Activated gamma-delta T cell treated with Interleukin-2 at 50 U/mL for 16 hours (primary cell): ENCODE data around the gene STAMBPL1.
A peak's percentile ranks its signal among the peaks of the same experiment; 100 is the strongest.
"Not testable (repeated sequence)": the region's sequence is repeated elsewhere in the genome, so short reads cannot be mapped to it uniquely, and the experiment has no call there.

Source experiments
- DNase-seq: peaks from one replicate; pipeline ENCODE4 v3.0.0-alpha.2; 2020

STAMBPL1 gene

DNA sequence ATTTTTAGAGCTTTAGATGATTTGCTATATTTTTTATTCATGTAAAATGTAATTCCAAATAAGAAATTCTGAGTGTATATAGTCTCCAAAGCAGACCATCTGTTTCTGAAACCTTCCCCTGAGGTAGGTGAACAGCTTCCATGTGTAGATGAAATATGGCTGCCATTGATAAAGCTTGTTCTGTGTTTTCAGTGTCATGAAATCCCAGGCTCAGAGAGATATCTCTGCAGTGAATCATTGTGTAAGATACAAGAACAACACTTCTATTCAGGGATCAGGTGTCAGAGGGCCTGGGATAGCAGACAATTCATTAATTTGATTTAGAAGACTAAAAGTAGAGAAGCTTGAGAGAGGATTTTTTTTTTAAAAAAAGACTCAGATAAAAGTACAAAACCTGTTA is 43.5 kb downstream of the STAMBPL1 start:
- no peak for DNase-seq

DNA sequence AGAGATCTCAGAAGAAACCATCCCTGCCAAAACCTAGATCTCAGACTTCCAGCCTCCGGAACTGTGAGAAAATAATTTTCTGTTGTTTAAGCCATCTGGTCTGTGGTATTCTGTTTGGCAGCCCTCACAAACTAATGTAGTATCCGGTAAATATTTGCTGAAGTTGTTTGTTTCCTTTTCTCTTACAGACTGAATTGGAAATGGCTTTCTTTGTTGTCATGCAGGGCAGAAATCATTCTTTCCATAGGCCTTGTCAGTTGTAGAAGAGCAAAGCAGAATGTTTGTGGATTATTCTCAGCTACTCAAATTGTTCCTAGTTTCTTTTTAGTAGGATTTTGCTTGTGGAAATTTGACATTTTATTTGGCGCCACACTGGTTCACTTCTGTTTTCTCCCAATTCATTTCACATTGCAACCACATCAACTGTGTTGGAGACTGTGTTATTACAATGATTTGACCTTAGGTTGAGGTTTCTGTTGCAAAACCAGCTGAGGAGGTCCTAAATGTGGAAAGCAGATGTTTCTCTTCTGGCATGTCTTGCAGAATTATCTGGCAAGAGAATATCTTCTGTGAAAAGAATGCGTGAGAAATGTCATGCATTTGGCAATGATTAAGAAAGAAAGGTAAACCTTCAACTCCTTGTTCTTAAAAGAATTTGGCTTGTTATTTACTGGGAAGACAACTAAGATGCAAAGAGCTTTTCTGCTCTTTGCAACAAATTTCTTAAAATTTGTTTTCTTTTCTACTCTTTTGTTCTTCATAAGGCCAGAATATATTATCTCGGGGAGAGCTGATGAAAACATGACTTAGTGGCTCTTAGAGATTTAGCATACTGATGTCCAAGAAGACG is 46.7 kb downstream of the STAMBPL1 start:
- no peak for DNase-seq

DNA sequence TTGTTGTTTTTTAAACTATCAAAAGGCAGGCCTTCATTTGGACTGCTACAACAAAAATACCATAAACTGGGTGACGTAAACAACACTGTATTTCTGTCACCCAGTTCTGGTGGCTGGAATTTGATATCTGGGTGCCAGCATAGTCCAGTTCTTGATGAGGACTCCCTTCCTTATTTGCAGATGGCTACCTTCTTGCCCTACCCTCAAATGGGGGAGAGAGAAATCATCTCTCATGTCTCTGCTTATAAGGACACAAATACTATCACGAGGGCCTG is 47.3 kb downstream of the STAMBPL1 start:
- DNase-seq, result no peak

DNA sequence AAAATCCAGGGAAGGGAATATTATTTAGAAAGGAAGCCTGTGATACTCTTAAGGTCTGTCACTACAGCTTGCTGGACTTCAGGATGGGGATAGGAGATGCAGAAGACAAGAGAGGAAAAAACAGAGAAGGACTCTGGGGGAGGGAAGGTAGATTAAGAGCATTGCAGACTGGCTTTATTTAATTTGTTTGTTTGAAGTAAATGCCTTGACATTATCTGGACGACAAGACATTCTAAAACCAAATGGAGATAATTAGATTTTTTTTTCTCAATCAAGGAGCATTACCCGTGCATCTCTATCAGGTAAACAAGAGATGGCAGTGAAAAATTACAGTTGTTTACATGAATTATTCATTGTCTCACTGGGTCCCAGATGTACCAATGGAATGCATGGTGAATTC is 48.2 kb downstream of the STAMBPL1 start:
- DNase-seq, result no peak

DNA sequence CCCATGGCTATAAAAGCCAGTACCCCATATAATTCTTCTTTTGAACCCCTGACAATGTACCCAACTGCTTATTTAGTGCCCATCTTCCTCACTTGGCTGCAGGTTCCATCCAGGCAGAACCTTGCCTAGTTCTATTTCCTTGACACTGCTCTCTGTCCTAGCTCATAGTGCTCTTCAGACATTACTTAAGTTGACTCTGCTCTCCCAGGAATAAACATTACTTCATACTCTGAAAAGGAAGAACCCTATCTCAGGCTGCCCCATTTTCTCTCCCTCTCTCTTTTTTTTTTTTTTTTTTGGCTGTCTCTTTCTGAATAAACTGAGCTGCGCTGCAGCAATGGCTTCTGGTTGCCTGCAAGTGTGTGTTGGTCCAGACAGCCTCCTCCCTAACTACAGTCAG is 51.5 kb downstream of the STAMBPL1 start:
- DNase-seq, result no peak

DNA sequence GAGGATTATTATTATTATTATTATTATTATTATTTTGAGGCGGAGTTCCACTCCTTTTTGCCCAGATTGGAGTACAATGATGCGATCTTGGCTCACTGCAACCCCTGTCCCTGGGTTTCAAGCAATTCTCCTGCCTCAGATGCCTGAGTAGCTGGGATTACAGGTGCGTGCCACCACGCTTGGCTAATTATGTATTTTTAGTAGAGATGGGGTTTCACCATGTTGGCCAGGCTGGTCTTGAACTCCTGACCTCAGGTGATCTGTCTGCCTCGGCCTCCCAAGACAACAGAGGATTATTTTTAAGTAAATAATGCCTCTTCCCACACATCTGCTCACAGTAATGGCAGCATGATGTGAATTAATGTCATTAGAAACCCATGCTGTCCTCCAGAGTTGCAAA is 52.0 kb downstream of the STAMBPL1 start:
- DNase-seq, result not testable (repeated sequence)

DNA sequence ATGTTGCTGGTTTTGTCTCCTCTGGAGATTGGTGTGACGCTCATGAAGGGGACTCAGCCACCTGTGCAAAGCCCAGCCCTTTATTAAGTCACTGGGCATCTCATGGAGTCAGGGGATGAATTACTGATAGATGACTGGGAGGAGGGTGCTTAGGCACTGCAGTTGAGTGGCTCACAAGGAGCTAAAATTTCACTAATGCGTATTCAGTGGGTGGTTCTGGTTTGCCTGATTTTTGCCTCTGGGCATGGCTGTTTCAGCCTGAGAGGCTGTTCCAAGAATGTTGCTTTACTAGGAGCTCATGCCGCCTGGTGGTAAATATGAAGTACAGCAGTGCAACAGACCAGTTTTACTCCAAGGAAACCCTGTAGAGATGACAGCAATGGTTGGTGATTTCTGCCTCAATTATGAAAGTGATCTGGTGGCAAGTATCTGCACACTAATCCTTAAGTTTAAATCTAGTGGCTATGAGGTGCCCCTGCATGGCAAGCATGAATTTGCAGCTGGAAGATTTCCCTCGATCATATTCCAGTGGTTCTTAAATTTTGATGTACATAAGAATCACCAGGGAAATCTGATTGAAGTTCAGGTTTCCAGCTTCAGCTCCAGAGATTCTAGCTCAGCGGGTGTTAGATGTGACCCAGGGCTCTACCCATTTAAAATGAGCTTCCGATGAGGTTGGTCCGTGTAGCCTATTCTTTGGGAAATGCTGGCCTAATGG is 52.7 kb downstream of the STAMBPL1 start:
- peak; percentile 22 for DNase-seq

DNA sequence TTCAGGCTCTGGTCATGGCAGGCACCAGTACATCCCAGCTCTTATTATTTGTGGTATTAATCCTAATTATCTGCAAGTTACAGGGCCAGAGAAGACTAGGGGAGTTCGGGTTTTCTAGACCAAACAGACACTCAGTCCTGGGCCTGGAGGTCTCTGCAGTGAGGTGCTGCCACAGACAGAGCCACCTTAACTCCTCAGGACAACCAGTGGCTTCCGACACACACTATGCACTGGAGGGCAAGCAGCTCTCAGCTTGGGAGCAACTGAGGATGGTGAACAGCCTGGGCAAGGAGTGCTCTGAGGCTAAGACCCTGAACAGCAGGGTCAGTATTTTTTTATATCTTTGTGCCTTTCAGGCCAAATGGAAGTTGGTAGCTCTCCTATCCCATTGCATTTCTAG is 53.5 kb downstream of the STAMBPL1 start:
- no peak for DNase-seq

DNA sequence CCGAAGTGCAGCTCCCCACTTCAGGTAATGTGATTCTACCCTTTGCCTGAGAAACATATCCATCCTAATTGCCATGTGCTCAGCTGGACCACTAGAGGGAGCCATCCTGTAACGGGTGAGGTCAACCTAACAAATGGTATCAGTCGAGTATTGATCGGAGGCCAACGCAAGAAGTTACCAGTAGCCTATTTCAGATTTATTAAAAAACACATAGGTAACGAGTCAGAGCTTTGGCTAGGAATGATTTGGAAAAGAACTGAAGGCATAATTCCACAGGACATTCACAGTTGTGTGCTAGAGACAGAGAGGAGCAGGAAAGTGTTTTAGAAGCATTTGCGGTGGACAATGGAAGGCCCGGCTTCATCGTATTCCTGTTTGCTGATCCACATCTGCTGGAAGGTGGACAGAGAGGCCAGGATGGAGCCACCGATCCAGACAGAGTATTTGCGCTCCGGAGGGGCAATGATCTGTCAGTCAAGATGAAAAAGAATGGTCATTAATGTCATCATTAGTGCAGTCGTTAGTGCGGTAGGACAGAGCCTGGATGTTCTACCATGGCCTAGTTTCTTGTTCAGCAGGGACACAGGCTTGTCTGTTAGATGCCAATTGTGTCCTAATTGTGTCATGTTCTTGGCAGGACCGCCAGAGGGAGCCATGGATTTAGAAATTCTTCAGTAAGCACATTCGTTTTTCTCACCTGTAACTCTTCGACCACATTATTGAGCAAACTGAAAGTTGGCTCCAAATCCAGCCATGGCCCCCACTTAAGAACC is 55.0 kb downstream of the STAMBPL1 start:
- DNase-seq, result peak; percentile 71

DNA sequence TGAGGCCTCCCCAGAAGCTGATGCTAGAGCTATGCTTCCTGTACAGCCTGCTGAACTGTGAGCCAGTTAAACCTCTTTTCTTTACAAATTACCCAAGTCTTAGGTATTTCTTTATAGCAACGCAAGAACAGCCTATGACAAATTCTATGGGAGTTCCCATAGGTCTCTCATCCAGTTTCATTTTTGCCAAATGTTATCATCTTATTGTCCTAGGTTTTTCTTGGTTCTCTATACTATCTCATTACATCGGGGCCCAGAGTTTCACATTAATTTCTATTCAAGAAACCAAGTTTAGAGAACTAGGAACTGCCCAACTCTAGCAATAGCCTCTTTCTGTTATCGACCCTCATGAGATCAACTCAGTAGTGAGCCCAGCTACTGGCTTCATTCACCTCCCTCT is 56.6 kb downstream of the STAMBPL1 start:
- DNase-seq, result no peak

DNA sequence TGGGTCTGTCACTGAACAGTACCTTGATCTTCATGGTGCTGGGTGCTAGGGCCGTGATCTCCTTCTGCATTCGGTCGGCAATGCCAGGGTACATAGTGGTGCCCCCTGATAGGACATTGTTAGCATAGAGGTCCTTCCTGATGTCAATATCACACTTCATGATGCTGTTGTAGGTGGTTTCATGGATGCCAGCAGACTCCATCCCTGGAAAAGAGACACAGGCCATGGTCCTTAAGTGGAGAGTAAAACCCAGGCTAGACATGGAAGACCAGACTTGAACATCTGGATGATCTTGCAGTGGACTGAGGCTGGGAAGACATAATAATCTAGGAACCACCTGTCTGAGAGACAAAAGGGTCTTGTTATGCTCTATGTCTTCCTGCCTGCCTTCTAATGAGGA is 58.0 kb downstream of the STAMBPL1 start:
- DNase-seq, result no peak

DNA sequence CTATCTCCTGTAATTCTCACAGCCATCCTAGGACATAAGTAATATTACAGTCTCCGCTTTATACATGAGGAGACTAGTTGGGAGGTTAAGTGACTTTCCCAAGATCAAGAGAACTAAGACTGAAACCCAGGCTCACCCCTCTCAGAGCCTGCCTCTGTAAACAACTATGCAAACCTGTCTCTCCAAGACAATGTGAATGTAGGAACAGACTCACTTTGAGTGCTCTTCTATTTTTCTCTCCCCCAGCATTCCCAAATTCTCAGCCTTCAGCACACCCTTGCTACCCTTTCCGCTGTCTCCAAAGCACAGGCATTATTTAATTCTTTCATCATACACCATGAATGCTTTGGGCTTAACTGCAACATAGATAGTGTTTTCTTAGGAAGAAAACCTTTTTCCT is 58.9 kb downstream of the STAMBPL1 start:
- no peak for DNase-seq

DNA sequence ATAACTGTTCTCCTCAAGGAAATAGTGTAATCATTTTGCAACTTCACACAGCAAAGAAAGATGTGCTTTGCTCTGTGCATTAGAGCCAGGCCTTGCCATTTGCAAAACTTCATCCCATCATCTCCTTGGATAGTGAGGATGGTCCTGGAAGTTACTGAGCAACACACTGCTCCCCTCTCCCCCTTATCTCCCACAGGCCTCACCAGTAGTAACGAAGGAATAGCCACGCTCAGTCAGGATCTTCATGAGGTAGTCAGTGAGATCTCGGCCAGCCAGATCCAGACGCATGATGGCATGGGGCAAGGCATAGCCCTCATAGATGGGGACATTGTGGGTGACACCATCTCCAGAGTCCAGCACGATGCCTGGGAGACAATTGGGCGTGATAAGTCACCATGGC is 61.0 kb downstream of the STAMBPL1 start:
- no peak for DNase-seq

DNA sequence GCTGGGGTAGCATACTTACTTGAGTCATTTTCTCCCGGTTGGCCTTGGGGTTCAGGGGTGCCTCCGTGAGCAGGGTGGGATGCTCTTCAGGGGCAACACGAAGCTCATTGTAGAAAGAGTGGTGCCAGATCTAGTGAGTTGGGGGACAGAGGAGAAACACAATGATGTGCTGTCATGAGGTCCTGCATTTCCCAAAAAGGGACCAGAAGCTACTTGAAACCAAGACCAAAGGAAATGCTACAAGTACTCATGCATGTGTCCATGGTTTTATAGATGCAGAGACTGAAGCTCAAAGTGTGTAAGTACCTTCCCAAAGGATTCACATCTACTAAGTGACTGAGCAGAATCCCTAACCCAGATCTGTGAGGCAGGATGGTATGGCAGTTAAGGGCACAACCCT is 63.7 kb downstream of the STAMBPL1 start:
- no peak for DNase-seq

DNA sequence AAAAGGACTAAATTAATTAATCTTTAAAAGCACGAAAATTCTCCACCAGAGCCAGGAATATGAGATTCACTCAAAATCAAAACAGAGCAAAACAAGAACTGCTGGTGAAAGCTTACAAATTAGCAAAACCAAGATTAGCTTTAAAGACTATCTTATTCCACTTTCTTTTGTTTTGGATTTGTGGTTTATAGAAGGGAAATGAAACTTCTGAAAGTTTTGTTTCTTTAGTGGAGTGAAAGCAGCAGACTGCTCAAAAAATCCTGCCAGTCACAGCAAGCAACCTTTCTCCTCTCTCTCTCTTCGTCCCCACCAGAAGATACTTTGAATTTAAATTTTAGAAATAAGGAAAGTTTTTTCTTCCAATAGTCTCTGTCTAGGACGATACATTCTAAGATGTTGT is 64.8 kb downstream of the STAMBPL1 start:
- DNase-seq, result no peak

DNA sequence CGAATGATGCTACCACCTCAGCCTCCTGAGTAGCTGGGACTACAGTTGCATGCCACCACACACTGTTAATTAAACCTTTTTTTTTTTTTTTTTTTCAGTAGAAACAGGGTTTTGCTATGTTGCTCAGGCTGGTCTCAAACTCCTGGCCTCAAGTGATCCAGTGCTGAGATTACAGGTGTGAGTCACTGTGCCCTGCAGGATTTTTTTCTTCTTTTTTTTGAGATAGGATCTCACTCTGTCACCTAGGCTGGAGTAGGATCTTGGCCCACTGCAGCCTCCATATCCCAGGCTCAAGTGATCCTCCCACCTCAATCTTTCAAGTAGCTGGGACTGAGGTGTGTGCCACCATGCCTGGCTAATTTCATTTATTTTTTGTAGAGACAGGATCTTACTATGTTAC is 66.2 kb downstream of the STAMBPL1 start:
- no peak for DNase-seq

DNA sequence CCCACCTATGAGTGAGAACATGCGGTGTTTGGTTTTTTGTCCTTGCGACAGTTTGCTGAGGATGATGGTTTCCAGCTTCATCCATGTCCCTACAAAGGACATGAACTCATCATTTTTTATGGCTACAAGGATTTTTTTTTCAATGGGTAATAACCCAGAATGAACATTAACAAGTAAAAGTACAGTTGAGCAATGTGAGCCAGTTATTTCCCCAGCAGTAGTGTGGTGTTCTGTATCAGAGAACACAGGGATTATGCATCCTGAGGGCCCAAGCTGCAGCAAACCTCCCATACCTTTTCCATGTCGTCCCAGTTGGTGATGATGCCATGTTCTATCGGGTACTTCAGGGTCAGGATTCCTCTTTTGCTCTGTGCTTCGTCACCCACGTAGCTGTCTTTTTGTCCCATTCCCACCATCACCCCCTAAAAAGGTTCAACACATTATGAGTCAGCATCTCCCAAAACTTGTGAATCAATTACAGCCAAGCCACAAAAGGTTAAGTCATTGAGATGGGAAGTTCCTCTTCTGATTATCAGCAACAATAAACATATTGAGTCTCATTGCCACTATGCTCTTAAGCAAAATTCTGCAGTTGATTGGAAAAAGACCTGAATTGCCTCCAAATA is 67.0 kb downstream of the STAMBPL1 start:
- no peak for DNase-seq

DNA sequence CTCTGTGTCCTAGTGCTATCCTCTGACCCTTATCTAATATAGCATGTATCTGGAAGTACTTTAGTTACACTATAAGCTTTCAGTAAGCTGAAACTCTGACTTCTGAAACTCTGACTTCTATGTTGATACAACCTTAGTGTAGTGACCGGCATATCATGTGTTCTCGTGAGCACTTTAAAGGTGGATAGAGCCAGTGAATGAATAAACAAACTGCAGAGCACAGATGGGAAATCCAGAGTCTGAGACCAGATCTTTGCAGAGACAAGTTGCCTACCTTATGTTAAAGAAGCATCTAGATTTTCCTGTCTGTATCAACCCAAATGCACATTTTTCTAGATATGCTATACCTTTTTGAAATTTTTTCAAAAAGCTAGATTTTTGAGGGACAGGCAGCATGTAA is 69.0 kb downstream of the STAMBPL1 start:
- no peak for DNase-seq

DNA sequence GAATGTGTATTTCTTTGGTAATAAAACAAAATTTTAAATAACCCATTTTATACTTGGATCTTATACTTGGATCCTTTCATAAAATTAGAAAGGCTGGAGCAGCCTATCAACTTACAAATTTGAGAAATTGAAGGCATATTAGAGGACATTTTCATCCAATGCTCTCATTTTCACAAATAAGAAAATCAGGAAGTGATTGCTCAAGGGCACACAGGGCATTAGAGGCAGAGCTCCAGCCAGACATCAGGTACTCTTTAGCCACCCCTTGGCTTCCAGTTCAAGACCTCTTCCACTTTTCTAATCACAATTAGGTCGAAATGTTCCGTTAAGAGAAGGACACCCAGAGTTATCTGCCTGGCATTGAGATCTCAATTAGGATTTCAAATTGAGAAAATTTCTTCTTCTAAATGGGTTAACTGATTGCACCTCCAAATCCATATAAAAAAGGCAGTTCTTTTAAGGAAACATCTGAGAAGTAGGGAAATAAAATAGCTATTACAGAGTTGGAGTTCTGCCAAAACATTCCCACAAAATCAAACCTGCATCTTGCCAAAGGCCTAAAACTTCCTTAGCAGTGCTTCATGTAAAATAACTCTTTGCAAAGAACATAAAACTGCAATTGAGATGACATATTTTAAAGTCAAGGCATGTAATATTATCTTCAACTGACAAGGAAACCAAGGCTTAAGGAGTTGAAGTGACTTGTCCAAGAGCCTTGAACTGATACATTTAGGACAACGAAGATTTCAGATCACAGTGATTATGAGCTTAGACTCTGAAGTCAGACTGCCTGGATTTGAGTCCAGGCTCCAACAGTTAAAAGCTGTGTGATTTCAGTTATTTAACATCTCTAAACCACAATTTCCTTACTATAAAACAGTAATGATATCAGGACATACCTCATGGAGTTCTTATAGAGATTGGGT is 70.1 kb downstream of the STAMBPL1 start:
- DNase-seq, result no peak

DNA sequence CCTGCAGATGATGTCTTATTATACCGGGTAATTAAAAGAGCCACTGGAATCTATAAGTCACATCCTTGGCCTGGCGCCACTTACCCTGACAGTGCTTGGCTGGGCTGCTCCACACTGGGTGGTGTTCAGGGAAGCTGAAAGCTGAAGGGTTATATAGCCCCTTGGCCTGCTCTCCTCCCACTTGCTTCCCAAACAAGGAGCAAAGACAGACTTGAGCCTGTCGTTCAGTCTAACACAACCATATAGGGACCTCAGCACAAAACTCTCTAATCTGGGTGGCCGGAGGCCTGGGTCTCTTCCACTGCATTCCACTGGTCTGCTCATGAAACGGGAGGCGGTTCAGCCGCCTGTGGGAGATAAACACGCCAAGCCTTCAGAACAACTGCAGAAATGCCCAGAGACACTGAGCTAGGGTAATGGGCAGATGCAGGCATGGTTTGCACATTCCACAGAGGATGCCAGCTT is 72.6 kb downstream of the STAMBPL1 start, which contains the start of gene ACTA2:
ACTA2 (minus strand) TSS at position 127 of the 465 bp plus-strand sequence. CDS start 3,843 bp downstream, outside the sequence.
- DNase-seq, result no peak

DNA sequence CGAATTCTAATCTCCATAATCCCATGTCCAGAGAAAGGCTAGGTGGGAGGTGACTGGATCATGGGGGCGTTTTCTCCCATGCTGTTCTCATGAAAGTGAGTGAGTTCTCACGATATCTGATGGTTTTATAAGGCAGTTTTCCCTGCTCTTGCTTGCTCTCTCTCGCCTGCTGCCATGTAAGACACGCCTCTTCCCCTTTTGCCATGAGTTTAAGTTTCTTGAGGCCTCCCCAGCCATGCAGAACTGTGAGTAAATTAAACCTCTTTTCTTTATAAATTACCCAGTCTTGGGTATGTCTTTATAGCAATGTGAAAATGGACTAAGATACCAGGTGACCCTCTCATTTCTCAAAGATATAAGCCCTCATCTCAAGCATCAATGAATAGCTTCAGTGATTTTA is 73.6 kb downstream of the STAMBPL1 start:
- no peak for DNase-seq

DNA sequence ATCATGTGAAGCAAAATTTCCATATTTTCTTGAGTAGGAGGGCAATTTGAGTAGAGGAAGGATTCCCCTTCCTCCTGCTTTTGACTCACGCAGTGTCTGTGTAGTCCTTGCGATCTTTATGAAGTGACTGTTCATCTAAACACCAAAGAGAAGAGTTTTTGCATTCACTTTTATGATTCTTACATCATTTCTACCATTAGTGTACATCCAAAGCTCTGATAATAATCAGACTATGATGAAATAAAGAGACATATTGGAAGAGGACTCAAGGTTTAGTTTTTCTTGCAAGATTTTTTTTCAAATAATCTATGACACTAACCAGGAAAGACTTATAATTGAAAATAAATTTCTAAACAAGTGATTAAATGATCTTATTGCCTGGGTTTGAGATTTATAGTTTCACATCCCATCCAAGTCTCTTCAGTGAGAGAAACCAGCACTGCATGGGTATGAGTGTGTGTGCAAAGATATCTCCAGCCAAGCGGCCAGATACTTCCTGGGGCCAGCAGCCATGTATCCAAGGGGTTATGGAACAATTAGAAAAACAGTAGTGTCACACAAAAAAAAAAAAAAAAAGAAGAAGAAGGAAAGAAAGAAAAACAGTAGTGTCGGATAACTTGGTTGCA is 74.5 kb downstream of the STAMBPL1 start:
- no peak for DNase-seq
